Measurements from ENCODE around the gene ATP11A.

ATP11A gene

DNA sequence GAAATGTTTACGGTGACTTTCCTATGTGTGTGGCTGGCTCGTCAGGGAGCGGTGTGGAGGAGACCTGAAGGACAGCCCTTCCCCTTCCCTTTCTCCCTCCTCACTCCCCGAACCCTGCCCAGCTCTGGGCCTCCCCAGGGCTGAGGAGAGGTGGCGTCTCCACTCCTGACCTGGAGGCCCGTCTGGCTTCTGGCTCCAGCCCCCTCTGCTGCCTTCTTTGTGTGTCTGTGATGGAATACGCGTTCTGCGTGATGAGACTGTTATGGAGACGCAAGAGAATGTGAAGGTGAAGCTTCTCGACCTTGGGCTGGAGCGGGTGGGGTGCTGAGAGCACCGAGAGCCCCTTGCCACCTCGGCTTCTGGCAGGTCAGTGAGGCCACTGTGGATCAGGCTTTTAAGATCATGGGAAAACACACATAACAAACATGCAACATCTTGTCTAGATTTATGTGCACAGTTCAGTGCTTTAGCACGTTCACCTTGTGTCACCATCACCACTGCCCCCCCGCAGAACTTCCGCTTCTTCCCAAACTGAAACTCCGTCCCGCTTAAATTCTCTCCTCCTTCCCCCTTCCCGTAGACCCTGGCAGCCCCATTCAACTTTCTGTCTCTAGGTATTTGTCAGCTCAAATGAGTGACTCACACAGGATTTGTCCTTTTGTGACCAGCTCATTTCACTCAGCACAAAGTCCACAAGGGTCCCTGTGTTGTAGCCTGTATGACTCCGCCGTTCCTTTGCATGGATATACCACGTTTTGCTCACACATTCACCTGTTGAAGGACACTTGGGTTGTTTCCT lies 24.7 kb downstream of the ATP11A start:
- H4K20me1 ChIP-seq (ENCODE audit: insufficient read depth, low read length), result peaks cover 70% of the 10 kb centered on the region
- H3K4me2 ChIP-seq (ENCODE audit: low read length), result no peak overlapping the region
- H3K9ac ChIP-seq (ENCODE audit: low read length), result no peak overlapping the region
- no peak for TF ChIP-seq EZH2phosphoT487 (IDR thresholded peaks at IDR 0.05; ENCODE audit: low read depth)
- peaks cover 9% of the 10 kb centered on the region for H3K4me1 ChIP-seq (ENCODE audit: low read length)
- H3K27me3 ChIP-seq (ENCODE audit: low read depth, low read length), result no peaks in the 10 kb centered on the region
- no peak overlapping the region for H3K4me3 ChIP-seq (ENCODE audit: low read length)
- H3K9me3 ChIP-seq (ENCODE audit: insufficient read depth, low read length), result no peaks in the 10 kb centered on the region
- H3K27ac ChIP-seq (ENCODE audit: low read length), result no peak overlapping the region
- H2AFZ ChIP-seq (ENCODE audit: low read depth, low read length), result no peak overlapping the region
- H3K79me2 ChIP-seq (ENCODE audit: low read length), result peaks cover 54% of the 10 kb centered on the region
- no peaks in the 10 kb centered on the region for H3K36me3 ChIP-seq (replicated peaks; ENCODE audit: low read depth, low read length)

DNA sequence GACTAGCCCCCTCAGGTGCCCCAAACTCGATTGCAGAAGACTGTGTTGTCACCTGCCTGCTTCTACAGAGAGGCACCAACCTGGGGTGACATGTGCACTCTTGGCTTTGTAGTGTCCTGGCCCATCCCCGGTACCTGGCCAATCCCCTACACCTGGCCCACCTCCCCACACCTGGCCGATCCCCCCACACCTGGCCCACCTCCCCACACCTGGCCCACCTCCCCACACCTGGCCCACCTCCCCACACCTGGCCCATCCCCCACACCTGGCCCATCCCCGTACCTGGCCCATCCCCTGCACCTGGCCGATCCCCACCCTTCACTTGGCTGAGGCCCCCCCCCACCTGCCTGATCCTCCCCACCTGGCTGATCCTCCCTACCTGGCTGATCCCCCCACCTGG lies 25.4 kb downstream of the ATP11A start:
- H3K27ac ChIP-seq (ENCODE audit: low read length), result no peak overlapping the region
- no peak overlapping the region for H3K4me2 ChIP-seq (ENCODE audit: low read length)

DNA sequence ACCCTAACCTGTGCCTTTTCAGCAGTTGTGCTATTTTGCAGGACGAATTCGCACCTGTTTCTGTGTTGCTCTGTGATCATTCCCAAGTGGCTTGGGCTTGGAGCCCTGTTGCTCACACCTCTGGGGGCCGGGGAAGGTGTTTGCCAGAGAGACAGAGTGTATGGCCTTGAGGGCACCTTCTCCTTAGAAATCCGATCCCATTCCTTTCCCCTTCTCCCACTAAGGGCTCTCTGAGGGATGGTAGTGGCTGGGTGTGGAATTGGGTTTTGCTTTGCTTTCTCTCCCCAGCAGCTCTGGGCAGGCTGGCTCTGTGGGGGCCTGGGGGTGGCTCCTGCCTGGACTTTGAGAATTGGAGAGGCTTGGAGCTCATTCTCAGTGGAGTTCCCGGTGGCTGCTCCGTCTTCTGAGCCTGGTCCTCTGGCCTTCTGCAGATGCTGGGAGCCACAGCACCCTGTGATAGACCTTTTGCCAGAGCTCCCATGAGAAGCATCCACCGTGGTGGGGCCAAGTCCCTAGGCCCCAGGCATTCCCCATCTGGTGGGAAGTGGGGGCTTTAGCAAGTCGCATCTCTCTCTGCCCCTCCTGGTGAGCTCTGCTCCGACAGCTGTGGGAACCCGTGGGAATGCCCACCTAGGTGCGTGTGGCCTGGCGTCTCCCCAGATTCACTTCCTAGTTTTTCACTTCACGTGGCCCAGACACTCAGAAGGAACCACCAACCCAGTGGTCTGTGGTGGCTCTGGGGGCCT lies 26.1 kb downstream of the ATP11A start:
- Histone ChIP-seq H3K27ac (ENCODE audit: low read length) (no peak overlapping the region), H3K4me3 (ENCODE audit: low read length) (no peak overlapping the region), H3K4me2 (ENCODE audit: low read length) (no peak overlapping the region), H4K20me1 (ENCODE audit: insufficient read depth, low read length) (peaks cover 67% of the 10 kb centered on the region), H3K4me1 (ENCODE audit: low read length) (peaks cover 9% of the 10 kb centered on the region), H3K9me3 (ENCODE audit: insufficient read depth, low read length) (no peaks in the 10 kb centered on the region), H3K36me3 (replicated peaks; ENCODE audit: low read depth, low read length) (no peaks in the 10 kb centered on the region), H3K79me2 (ENCODE audit: low read length) (peaks cover 50% of the 10 kb centered on the region), H3K27me3 (ENCODE audit: low read depth, low read length) (no peaks in the 10 kb centered on the region), H3K9ac (ENCODE audit: low read length) (no peak overlapping the region), H2AFZ (ENCODE audit: low read depth, low read length) (no peak overlapping the region)
- TF ChIP-seq CTCF (IDR thresholded peaks at IDR 0.05; ENCODE audit: low read depth, low read length), result no peak
- no peak for TF ChIP-seq EZH2phosphoT487 (IDR thresholded peaks at IDR 0.05; ENCODE audit: low read depth)

More for the DNA sequence above, 25.4 kb downstream of the ATP11A start:
- TF ChIP-seq EZH2phosphoT487 (IDR thresholded peaks at IDR 0.05; ENCODE audit: low read depth), result no peak
- TF ChIP-seq CTCF (IDR thresholded peaks at IDR 0.05; ENCODE audit: low read depth, low read length), result no peak
- Histone ChIP-seq H3K9me3 (ENCODE audit: insufficient read depth, low read length) (no peaks in the 10 kb centered on the region), H3K79me2 (ENCODE audit: low read length) (peaks cover 54% of the 10 kb centered on the region), H2AFZ (ENCODE audit: low read depth, low read length) (no peak overlapping the region), H3K9ac (ENCODE audit: low read length) (no peak overlapping the region), H3K36me3 (replicated peaks; ENCODE audit: low read depth, low read length) (no peaks in the 10 kb centered on the region), H4K20me1 (ENCODE audit: insufficient read depth, low read length) (peaks cover 70% of the 10 kb centered on the region), H3K4me3 (ENCODE audit: low read length) (no peak overlapping the region), H3K27me3 (ENCODE audit: low read depth, low read length) (no peaks in the 10 kb centered on the region), H3K4me1 (ENCODE audit: low read length) (peaks cover 9% of the 10 kb centered on the region)

DNA sequence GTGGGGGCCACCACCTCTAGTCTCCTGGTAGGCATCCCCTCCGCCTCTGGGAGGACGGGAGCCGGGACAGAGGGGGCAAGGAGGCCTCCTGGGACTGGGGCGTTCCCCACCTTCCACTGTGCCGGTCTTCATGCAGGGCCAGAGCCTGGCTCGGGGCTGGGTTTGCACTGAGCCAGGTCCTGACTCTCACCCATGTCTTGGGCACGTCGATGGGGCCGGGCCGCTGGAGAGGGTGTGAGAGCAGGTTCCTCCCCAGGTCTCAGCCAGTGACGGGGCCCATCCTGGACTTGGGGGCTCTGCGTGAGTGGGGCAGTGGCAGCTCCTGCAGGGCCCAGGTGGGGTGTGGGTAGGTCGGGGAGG lies 26.6 kb downstream of the ATP11A start:
- Histone ChIP-seq H3K4me1 (ENCODE audit: low read length) (peaks cover 7% of the 10 kb centered on the region), H3K79me2 (ENCODE audit: low read length) (peaks cover 49% of the 10 kb centered on the region), H3K27me3 (ENCODE audit: low read depth, low read length) (no peaks in the 10 kb centered on the region), H3K4me2 (ENCODE audit: low read length) (no peak overlapping the region), H3K27ac (ENCODE audit: low read length) (no peak overlapping the region), H3K9ac (ENCODE audit: low read length) (no peak overlapping the region), H3K36me3 (replicated peaks; ENCODE audit: low read depth, low read length) (no peaks in the 10 kb centered on the region), H3K4me3 (ENCODE audit: low read length) (no peak overlapping the region), H4K20me1 (ENCODE audit: insufficient read depth, low read length) (peaks cover 67% of the 10 kb centered on the region), H3K9me3 (ENCODE audit: insufficient read depth, low read length) (no peaks in the 10 kb centered on the region), H2AFZ (ENCODE audit: low read depth, low read length) (no peak overlapping the region)
- no peak for TF ChIP-seq CTCF (IDR thresholded peaks at IDR 0.05; ENCODE audit: low read depth, low read length)
